ENCODE measurements around the gene ADCY2.

Gene ADCY2

DNA sequence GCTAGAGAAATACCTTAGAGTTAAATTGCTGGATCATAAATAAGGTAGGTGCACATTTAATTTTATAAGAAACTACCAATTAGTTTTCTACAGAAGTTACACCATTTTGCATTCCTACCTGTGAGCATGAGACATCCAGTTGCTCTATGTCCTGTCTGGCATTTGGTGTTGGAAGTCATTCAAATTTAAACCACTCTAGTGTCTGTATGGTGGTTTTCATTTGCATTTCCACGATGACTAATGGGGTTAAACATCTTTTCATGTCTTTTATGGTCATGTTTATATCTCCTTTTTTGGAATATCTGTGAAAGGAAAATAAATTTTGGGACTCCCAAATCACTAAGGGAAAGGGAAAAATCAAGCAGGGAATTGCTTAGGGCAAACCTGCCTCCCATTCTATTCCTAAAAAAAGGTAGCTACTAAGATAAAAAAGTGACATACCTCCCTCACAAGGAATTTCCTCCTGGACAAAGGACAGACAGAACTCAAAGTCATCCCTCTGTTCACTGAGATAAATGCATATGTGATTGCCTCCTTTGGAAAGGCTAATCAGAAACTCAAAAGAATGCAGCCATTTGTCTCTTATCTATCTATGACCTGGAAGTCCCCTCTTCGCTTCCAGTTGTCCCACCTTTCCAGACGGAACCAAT, 31.6 kb upstream of the ADCY2 start:
- ATAC-seq, result no peak
- TF ChIP-seq POU6F1 (CRISPR knock-in tag; IDR thresholded peaks at IDR 0.05; ENCODE audit: borderline replicate concordance, low read depth) (no peak), ZFP3 (CRISPR knock-in tag; IDR thresholded peaks at IDR 0.05) (no peak), ARNTL (CRISPR knock-in tag; IDR thresholded peaks at IDR 0.05; ENCODE audit: borderline replicate concordance, low read depth) (no peak), ISL1 (CRISPR knock-in tag; IDR thresholded peaks at IDR 0.05) (no peak), CSDC2 (CRISPR knock-in tag; IDR thresholded peaks at IDR 0.05) (no peak), TOX (CRISPR knock-in tag; IDR thresholded peaks at IDR 0.05; ENCODE audit: borderline replicate concordance) (no peak), RARB (CRISPR knock-in tag; IDR thresholded peaks at IDR 0.05) (no peak), BACH2 (CRISPR knock-in tag; IDR thresholded peaks at IDR 0.05; ENCODE audit: borderline replicate concordance) (no peak), PATZ1 (CRISPR knock-in tag; IDR thresholded peaks at IDR 0.05; ENCODE audit: borderline replicate concordance) (no peak), ZNF8 (CRISPR knock-in tag; IDR thresholded peaks at IDR 0.05) (no peak), PPARA (CRISPR knock-in tag; IDR thresholded peaks at IDR 0.05; ENCODE audit: borderline replicate concordance) (no peak), ZNF565 (CRISPR knock-in tag; conservative IDR thresholded peaks at IDR 0.05; ENCODE audit: low read depth) (no peak), GLIS3 (CRISPR knock-in tag; IDR thresholded peaks at IDR 0.05) (no peak), ZC3H10 (CRISPR knock-in tag; IDR thresholded peaks at IDR 0.05) (no peak), ZNF70 (CRISPR knock-in tag; IDR thresholded peaks at IDR 0.05) (no peak)
- TF ChIP-seq, protein P1, sequence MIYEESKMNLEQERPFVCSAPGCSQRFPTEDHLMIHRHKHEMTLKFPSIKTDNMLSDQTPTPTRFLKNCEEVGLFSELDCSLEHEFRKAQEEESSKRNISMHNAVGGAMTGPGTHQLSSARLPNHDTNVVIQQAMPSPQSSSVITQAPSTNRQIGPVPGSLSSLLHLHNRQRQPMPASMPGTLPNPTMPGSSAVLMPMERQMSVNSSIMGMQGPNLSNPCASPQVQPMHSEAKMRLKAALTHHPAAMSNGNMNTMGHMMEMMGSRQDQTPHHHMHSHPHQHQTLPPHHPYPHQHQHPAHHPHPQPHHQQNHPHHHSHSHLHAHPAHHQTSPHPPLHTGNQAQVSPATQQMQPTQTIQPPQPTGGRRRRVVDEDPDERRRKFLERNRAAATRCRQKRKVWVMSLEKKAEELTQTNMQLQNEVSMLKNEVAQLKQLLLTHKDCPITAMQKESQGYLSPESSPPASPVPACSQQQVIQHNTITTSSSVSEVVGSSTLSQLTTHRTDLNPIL (CRISPR knock-in tag; IDR thresholded peaks at IDR 0.05; ENCODE audit: low read depth), result no peak

- no peak for TF ChIP-seq CSDC2 (CRISPR knock-in tag; IDR thresholded peaks at IDR 0.05)
- TF ChIP-seq ZNF8 (CRISPR knock-in tag; IDR thresholded peaks at IDR 0.05), result no peak
- TF ChIP-seq, protein P2, sequence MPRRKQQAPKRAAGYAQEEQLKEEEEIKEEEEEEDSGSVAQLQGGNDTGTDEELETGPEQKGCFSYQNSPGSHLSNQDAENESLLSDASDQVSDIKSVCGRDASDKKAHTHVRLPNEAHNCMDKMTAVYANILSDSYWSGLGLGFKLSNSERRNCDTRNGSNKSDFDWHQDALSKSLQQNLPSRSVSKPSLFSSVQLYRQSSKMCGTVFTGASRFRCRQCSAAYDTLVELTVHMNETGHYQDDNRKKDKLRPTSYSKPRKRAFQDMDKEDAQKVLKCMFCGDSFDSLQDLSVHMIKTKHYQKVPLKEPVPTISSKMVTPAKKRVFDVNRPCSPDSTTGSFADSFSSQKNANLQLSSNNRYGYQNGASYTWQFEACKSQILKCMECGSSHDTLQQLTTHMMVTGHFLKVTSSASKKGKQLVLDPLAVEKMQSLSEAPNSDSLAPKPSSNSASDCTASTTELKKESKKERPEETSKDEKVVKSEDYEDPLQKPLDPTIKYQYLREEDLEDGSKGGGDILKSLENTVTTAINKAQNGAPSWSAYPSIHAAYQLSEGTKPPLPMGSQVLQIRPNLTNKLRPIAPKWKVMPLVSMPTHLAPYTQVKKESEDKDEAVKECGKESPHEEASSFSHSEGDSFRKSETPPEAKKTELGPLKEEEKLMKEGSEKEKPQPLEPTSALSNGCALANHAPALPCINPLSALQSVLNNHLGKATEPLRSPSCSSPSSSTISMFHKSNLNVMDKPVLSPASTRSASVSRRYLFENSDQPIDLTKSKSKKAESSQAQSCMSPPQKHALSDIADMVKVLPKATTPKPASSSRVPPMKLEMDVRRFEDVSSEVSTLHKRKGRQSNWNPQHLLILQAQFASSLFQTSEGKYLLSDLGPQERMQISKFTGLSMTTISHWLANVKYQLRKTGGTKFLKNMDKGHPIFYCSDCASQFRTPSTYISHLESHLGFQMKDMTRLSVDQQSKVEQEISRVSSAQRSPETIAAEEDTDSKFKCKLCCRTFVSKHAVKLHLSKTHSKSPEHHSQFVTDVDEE (CRISPR knock-in tag; IDR thresholded peaks at IDR 0.05), result no peak
- no peak for TF ChIP-seq RARB (CRISPR knock-in tag; IDR thresholded peaks at IDR 0.05)
- TF ChIP-seq BACH2 (CRISPR knock-in tag; IDR thresholded peaks at IDR 0.05; ENCODE audit: borderline replicate concordance), result no peak
- TF ChIP-seq PATZ1 (CRISPR knock-in tag; IDR thresholded peaks at IDR 0.05; ENCODE audit: borderline replicate concordance), result no peak
- no peak for TF ChIP-seq GLIS3 (CRISPR knock-in tag; IDR thresholded peaks at IDR 0.05)
- no peak for TF ChIP-seq SNAI2 (CRISPR knock-in tag; IDR thresholded peaks at IDR 0.05)
- TF ChIP-seq ISL1 (CRISPR knock-in tag; IDR thresholded peaks at IDR 0.05), result no peak
- TF ChIP-seq TCF4 (CRISPR knock-in tag; IDR thresholded peaks at IDR 0.05; ENCODE audit: borderline replicate concordance), result no peak
- no peak for TF ChIP-seq ARNTL (CRISPR knock-in tag; IDR thresholded peaks at IDR 0.05; ENCODE audit: borderline replicate concordance, low read depth)
- TF ChIP-seq ZFP3 (CRISPR knock-in tag; IDR thresholded peaks at IDR 0.05), result no peak
- TF ChIP-seq POU6F1 (CRISPR knock-in tag; IDR thresholded peaks at IDR 0.05; ENCODE audit: borderline replicate concordance, low read depth), result no peak
- TF ChIP-seq, protein P1 (CRISPR knock-in tag; IDR thresholded peaks at IDR 0.05; ENCODE audit: low read depth), result no peak
- no peak for TF ChIP-seq TOX (CRISPR knock-in tag; IDR thresholded peaks at IDR 0.05; ENCODE audit: borderline replicate concordance)
- TF ChIP-seq ZNF565 (CRISPR knock-in tag; conservative IDR thresholded peaks at IDR 0.05; ENCODE audit: low read depth), result no peak
- TF ChIP-seq ESRRG (CRISPR knock-in tag; IDR thresholded peaks at IDR 0.05), result no peak
- TF ChIP-seq ZFP30 (CRISPR knock-in tag; IDR thresholded peaks at IDR 0.05), result no peak
- ATAC-seq, result no peak
These were observed 28.2 kb upstream of the ADCY2 start for GRCh38 chr5:7367780-7368179.

All from SK-N-SH treated with all-trans-retinoic acid at 6 μM for 48 hours (cell line).